NCI-H1048 (cell line): ENCODE measurements around the gene SH3GL1.

Source experiments
- DNase-seq: peaks from one replicate; lab custom pipeline; 2025; lab: John Stamatoyannopoulos, UW

Gene SH3GL1

GRCh38 chr19:4400135-4400936 lies at the start of gene SH3GL1:
Gene SH3GL1, minus strand, starts transcription at chr19:4400547. Its CDS starts 179 bp downstream, at chr19:4400368.
- peak; percentile 54 for DNase-seq

- DNase-seq, result no peak
Observed at GRCh38 chr19:4449639-4450028, 49.3 kb upstream of the SH3GL1 start.

- DNase-seq, result no peak
Observed at GRCh38 chr19:4449022-4449638, 48.8 kb upstream of the SH3GL1 start.

GRCh38 chr19:4448147-4448985 lies 48.0 kb upstream of the SH3GL1 start:
- no peak for DNase-seq

GRCh38 chr19:4447327-4448146 lies 47.2 kb upstream of the SH3GL1 start:
- no peak for DNase-seq

GRCh38 chr19:4446704-4447200 lies 46.4 kb upstream of the SH3GL1 start:
- DNase-seq, result no peak

GRCh38 chr19:4445963-4446703 lies 45.8 kb upstream of the SH3GL1 start:
- DNase-seq, result no peak

- no peak for DNase-seq
Observed at GRCh38 chr19:4444765-4445741, 44.7 kb upstream of the SH3GL1 start.

- no peak for DNase-seq
Observed at GRCh38 chr19:4443966-4444764, 43.8 kb upstream of the SH3GL1 start.

GRCh38 chr19:4443188-4443587 lies 42.8 kb upstream of the SH3GL1 start:
- no peak for DNase-seq

GRCh38 chr19:4442819-4443146 lies 42.4 kb upstream of the SH3GL1 start:
- DNase-seq, result no peak

- DNase-seq, result no peak
Observed at GRCh38 chr19:4441994-4442818, 41.9 kb upstream of the SH3GL1 start.

GRCh38 chr19:4439243-4439642 lies 38.9 kb upstream of the SH3GL1 start:
- DNase-seq, result no peak

- DNase-seq, result no peak
Observed at GRCh38 chr19:4437103-4437502, 36.8 kb upstream of the SH3GL1 start.

- DNase-seq, result no peak
Observed at GRCh38 chr19:4436231-4436630, 35.9 kb upstream of the SH3GL1 start.

- no peak for DNase-seq
Observed at GRCh38 chr19:4434391-4434790, 34.0 kb upstream of the SH3GL1 start.

GRCh38 chr19:4432918-4433506 lies 32.7 kb upstream of the SH3GL1 start:
- DNase-seq, result no peak
